Mesothelial cell of epicardium (in vitro differentiated cells): ENCODE measurements around the gene GNAO1. TPM values are rescaled to one million over a fixed set of nuclear protein-coding genes. Genes with fewer than 3 reads are reported as not detected.

Source experiments
- DNase-seq, 2 experiments: peaks; one replicate each; pipeline ENCODE4 v3.0.0; 2021; ENCODE audit warnings: low spot score in 2 of 2; ENCODE audit not compliant: unreplicated experiment in 2 of 2
- H3K27ac Mint-ChIP-seq: 2 replicates; pipeline ENCODE4 v1.8.0; 2021; ENCODE audit warnings: mixed read lengths
- H3K27me3 Mint-ChIP-seq: 2 replicates; pipeline ENCODE4 v1.8.0; 2021; ENCODE audit warnings: low read depth, mixed read lengths
- H3K36me3 Mint-ChIP-seq: 2 replicates; pipeline ENCODE4 v1.8.0; 2021; ENCODE audit warnings: mixed read lengths
- H3K4me1 Mint-ChIP-seq: 2 replicates; pipeline ENCODE4 v1.8.0; 2021; ENCODE audit warnings: mixed read lengths
- H3K4me3 Mint-ChIP-seq: 2 replicates; pipeline ENCODE4 v1.8.0; 2021; ENCODE audit warnings: mild to moderate bottlenecking, moderate library complexity, mixed read lengths
- H3K9me3 Mint-ChIP-seq: 2 replicates; pipeline ENCODE4 v1.8.0; 2021; ENCODE audit warnings: mixed read lengths
- total RNA-seq: library from RNA; stranded (reverse); gene quantifications from 3 replicates; pipeline ENCODE4 v1.2.1, GENCODE V29; 2021
- TF ChIP-seq, protein P1 (sequence below): fragments of 200-600 bp; sonication (generic); IDR thresholded peaks from one replicate; pipeline ENCODE4 v1.5.0; 2021; ENCODE audit warnings: antibody characterized with exemption; ENCODE audit not compliant: unreplicated experiment

The GNAO1 gene
- total RNA-seq, 1 donor from 2014 or later: 3.3 TPM

DNA sequence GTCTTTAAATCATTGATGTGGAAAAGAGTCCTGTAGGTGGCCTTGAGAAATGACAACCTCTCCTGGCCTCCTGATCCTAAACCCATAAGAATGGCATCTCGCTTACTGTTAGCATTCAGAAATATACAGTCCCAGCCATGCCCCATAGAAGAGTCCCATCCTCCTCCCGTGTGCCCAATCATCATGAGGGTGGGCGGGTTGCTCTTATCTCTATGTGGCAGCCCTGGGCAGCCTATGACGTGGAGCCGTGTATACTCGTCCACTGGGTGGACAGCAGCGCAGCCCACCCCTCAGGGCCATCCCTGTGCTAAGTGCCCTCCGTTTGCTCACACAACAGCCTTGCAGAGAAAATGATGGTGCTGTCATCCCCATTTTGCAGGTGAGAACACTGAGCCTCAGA lies 128.8 kb downstream of the GNAO1 start:
- no peak for DNase-seq
- Mint-ChIP-seq H3K36me3 (no peaks in the 10 kb centered on the region), H3K27me3 (peaks cover 10% of the 10 kb centered on the region), H3K9me3 (no peaks in the 10 kb centered on the region), H3K4me3 (no peak overlapping the region), H3K4me1 (peaks cover 2% of the 10 kb centered on the region), H3K27ac (no peak overlapping the region)
- TF ChIP-seq, protein P1, sequence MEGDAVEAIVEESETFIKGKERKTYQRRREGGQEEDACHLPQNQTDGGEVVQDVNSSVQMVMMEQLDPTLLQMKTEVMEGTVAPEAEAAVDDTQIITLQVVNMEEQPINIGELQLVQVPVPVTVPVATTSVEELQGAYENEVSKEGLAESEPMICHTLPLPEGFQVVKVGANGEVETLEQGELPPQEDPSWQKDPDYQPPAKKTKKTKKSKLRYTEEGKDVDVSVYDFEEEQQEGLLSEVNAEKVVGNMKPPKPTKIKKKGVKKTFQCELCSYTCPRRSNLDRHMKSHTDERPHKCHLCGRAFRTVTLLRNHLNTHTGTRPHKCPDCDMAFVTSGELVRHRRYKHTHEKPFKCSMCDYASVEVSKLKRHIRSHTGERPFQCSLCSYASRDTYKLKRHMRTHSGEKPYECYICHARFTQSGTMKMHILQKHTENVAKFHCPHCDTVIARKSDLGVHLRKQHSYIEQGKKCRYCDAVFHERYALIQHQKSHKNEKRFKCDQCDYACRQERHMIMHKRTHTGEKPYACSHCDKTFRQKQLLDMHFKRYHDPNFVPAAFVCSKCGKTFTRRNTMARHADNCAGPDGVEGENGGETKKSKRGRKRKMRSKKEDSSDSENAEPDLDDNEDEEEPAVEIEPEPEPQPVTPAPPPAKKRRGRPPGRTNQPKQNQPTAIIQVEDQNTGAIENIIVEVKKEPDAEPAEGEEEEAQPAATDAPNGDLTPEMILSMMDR: no peak

DNA sequence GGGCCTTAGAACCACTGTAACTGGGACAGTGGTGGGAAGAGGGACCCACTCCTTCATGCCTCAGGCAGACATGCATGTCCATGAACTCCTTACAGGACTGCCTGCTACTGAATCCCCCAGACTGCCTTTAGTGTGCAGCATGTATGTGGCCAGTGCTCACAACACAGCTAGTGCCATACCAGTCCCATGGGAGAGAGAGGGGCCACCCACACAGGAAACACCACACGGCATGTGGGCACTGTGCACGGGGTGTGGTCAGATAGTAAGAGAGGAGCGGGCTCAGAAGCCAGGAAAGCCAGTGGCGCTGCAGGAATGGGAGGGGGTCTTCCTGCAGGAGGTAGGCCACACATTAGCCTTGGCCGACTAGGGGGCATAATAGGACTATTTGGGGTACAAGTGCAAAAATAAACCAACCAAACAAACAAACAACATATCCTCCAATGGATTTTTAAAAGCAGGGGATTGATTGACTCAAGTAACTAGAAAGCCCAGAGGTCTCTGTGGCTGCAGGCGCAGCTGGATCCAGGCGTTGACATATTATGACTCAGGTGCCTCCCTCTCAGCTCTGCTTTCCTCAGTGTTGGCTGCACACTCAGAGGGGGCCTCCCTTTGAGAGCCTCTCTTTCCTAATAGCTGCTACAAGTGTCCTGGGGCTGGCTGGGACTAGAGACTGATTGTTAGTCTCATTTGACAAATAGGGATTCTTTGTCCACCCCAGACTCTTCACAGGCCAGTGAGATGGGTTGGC lies 129.7 kb downstream of the GNAO1 start:
- peaks cover 10% of the 10 kb centered on the region for H3K27me3 Mint-ChIP-seq
- DNase-seq: no peak
- H3K27ac Mint-ChIP-seq: no peak overlapping the region
- H3K4me1 Mint-ChIP-seq: peaks cover 2% of the 10 kb centered on the region
- H3K9me3 Mint-ChIP-seq: no peaks in the 10 kb centered on the region
- TF ChIP-seq, protein P1: no peak
- H3K36me3 Mint-ChIP-seq: no peaks in the 10 kb centered on the region
- no peak overlapping the region for H3K4me3 Mint-ChIP-seq

DNA sequence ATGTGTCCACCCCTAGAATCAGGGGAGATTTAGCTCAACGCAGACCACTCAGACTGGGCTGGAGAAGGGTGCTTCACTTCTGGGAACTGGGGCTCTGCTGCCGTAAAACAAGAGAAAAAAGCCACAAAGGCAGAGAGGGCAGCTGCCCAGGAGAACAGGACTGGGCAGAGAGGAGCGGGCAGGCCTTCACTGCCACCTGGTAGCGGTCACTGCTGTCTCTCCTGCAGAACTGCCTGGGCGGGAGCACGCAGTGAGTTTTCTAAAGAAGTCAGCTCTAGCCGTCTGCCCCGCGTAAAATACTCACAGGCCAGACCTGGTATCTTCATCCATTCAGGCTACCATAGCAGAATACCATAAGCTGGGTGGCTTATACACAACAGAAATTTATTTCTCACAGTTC lies 130.3 kb downstream of the GNAO1 start:
- Mint-ChIP-seq H3K36me3 (no peaks in the 10 kb centered on the region), H3K27ac (no peak overlapping the region), H3K4me1 (peaks cover 2% of the 10 kb centered on the region), H3K27me3 (peaks cover 9% of the 10 kb centered on the region), H3K9me3 (no peaks in the 10 kb centered on the region), H3K4me3 (no peak overlapping the region)
- no peak for DNase-seq
- TF ChIP-seq, protein P1: no peak

DNA sequence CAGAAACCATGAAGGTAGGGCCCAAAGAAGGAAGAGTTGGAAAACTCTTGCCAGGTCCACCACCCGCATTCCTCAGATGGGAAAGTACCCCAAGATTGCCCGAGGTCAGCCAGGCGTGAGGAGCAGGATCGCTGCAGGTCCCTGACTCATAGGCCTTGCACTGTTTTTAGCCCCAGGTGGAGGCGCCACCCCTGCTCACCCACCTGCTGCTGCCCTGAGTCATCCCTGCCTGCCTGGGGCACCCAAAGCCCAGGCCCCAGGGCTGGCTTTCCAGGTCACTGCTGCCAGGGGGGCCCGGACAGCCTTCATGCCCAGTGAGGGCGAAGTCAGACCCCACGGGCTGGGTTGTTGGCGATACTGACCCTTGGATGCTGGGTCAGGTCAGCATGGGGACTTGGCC lies 133.1 kb downstream of the GNAO1 start:
- no peak for DNase-seq
- Mint-ChIP-seq H3K4me1 (no peaks in the 10 kb centered on the region), H3K27ac (no peak overlapping the region), H3K27me3 (no peaks in the 10 kb centered on the region), H3K9me3 (no peaks in the 10 kb centered on the region), H3K4me3 (no peak overlapping the region), H3K36me3 (no peaks in the 10 kb centered on the region)
- TF ChIP-seq, protein P1: no peak

DNA sequence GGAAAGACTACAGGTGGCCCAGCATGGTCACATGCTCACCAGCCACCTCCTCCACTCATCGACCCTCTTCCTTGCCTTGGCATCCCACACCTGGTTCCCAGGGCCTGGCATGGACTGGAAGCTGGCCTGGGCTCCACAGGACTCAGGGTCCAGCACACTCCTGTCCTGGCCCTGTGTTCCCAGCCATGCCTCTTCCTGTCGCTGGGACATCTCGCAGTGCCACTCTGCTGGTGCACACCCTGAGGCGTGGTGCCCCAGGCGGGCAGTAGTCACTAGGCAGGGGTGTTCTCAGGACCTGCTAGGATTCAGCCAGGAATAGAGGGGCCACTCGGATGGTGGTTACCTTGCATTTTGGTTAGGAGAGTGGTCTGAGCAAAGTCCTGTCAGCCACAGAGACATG lies 134.7 kb downstream of the GNAO1 start:
- H3K4me1 Mint-ChIP-seq: peaks cover 11% of the 10 kb centered on the region
- no peak for DNase-seq
- H3K27me3 Mint-ChIP-seq: no peaks in the 10 kb centered on the region
- TF ChIP-seq, protein P1: no peak
- no peak overlapping the region for H3K27ac Mint-ChIP-seq
- H3K9me3 Mint-ChIP-seq: no peaks in the 10 kb centered on the region
- no peaks in the 10 kb centered on the region for H3K36me3 Mint-ChIP-seq
- no peak overlapping the region for H3K4me3 Mint-ChIP-seq
